CD14-positive monocyte (primary cell): ENCODE measurements around the gene BAIAP3. TPM values are rescaled to one million over a fixed set of nuclear protein-coding genes. Genes with fewer than 3 reads are reported as not detected.

Experiments
- DNase-seq, 3 donors: peaks; one replicate each; pipeline ENCODE4 v3.0.0-alpha.2; 2011 to 2022
- H2AFZ ChIP-seq: 2 replicates; pipeline ENCODE4 v1.6.0; 2012; ENCODE audit warnings: mild to moderate bottlenecking, low read depth, low read length, inconsistent platforms; ENCODE audit not compliant: insufficient read depth, poor library complexity, severe bottlenecking
- H3K27ac ChIP-seq, 2 donors: 1 replicate in 1 of 2; 2 replicates in 1 of 2; pipeline ENCODE4 v1.5.1; 2012 to 2013; ENCODE audit warnings: low read length in 2 of 2, control low read depth in 1 of 2, inconsistent platforms in 1 of 2, low read depth in 1 of 2, mild to moderate bottlenecking in 1 of 2
- H3K27me3 ChIP-seq, 2 donors: one replicate each; pipeline versions ENCODE4 v1.6.0 to v1.6.1; 2011 to 2013; ENCODE audit warnings: low read length in 2 of 2; ENCODE audit not compliant: control insufficient read depth in 2 of 2, insufficient read depth in 2 of 2
- H3K36me3 ChIP-seq, 2 donors: replicated peaks in 1 of 2; 1 replicate in 1 of 2; 2 replicates in 1 of 2; pipeline versions ENCODE4 v1.5.1 to v1.6.1; 2012 to 2013; ENCODE audit warnings: low read length in 2 of 2, control low read depth in 1 of 2, inconsistent platforms in 1 of 2, mild to moderate bottlenecking in 1 of 2; ENCODE audit not compliant: insufficient read depth in 2 of 2, control insufficient read depth in 1 of 2
- H3K4me1 ChIP-seq, 2 donors: 1 replicate in 1 of 2; 2 replicates in 1 of 2; pipeline versions ENCODE4 v1.5.1 to v1.6.1; 2012 to 2013; ENCODE audit warnings: low read length in 2 of 2, control low read depth in 1 of 2, inconsistent platforms in 1 of 2, mild to moderate bottlenecking in 1 of 2, moderate library complexity in 1 of 2; ENCODE audit not compliant: insufficient read depth in 2 of 2, control insufficient read depth in 1 of 2
- H3K4me2 ChIP-seq: replicated peaks from 2 replicates; pipeline ENCODE3; 2012; ENCODE audit warnings: low read length, moderate library complexity, mild to moderate bottlenecking; ENCODE audit not compliant: poor library complexity, severe bottlenecking; ENCODE audit errors: extremely low read depth
- H3K4me3 ChIP-seq, 3 experiments: fragments of 200-600 bp in 1 of 3; sonication (generic) in 1 of 3; replicated peaks in 1 of 3; 1 replicate in 2 of 3; 2 replicates in 1 of 3; pipeline ENCODE4 v1.5.1; 2011 to 2013; ENCODE audit warnings: low read length in 3 of 3, mild to moderate bottlenecking in 3 of 3, control low read depth in 2 of 3, low read depth in 2 of 3, inconsistent platforms in 1 of 3, moderate library complexity in 1 of 3
- H3K79me2 ChIP-seq: 2 replicates; pipeline ENCODE4 v1.6.0; 2012; ENCODE audit warnings: mild to moderate bottlenecking, control low read depth, inconsistent platforms, low read length, moderate library complexity; ENCODE audit not compliant: insufficient read depth
- H3K9ac ChIP-seq: 2 replicates; pipeline ENCODE4 v1.6.0; 2017; ENCODE audit warnings: low read length, mild to moderate bottlenecking; ENCODE audit not compliant: insufficient read depth, poor library complexity, severe bottlenecking
- H3K9me3 ChIP-seq, 2 donors: replicated peaks in 1 of 2; 1 replicate in 1 of 2; 2 replicates in 1 of 2; pipeline versions ENCODE4 v1.5.1 to v1.6.1; 2012 to 2013; ENCODE audit warnings: low read length in 2 of 2, control low read depth in 1 of 2; ENCODE audit not compliant: control insufficient read depth in 1 of 2, insufficient read depth in 1 of 2
- H4K20me1 ChIP-seq: 2 replicates; pipeline ENCODE4 v1.6.0; 2012; ENCODE audit warnings: mild to moderate bottlenecking, low read length, control low read depth, moderate library complexity; ENCODE audit not compliant: insufficient read depth
- H3K27ac Mint-ChIP-seq, 7 donors: one replicate each; pipeline ENCODE4 v1.8.0; 2020; ENCODE audit warnings: mild to moderate bottlenecking in 7 of 7, mixed read lengths in 7 of 7, moderate library complexity in 6 of 7, inconsistent platforms in 2 of 7
- H3K27me3 Mint-ChIP-seq, 3 donors: one replicate each; pipeline ENCODE4 v1.8.0; 2021 to 2022; ENCODE audit warnings: low read depth in 3 of 3, mild to moderate bottlenecking in 3 of 3, mixed read lengths in 3 of 3, moderate library complexity in 3 of 3, inconsistent platforms in 1 of 3
- H3K36me3 Mint-ChIP-seq, 2 donors: one replicate each; pipeline ENCODE4 v1.8.0; 2020; ENCODE audit warnings: mixed read lengths in 2 of 2, inconsistent platforms in 1 of 2, mild to moderate bottlenecking in 1 of 2
- H3K4me1 Mint-ChIP-seq: one replicate; pipeline ENCODE4 v1.8.0; 2020; ENCODE audit warnings: mild to moderate bottlenecking, mixed read lengths
- H3K4me3 Mint-ChIP-seq, 2 donors: one replicate each; pipeline ENCODE4 v1.8.0; 2020; ENCODE audit warnings: mild to moderate bottlenecking in 2 of 2, mixed read lengths in 2 of 2, moderate library complexity in 1 of 2
- H3K9me3 Mint-ChIP-seq, 7 donors: one replicate each; pipeline ENCODE4 v1.8.0; 2020 to 2022; ENCODE audit warnings: mixed read lengths in 7 of 7, mild to moderate bottlenecking in 6 of 7, moderate library complexity in 6 of 7, inconsistent platforms in 2 of 7
- WGBS: methylation state at CpG from one replicate; pipeline ENCODE4 v1.1.5; 2013; ENCODE audit warnings: missing lambda C conversion rate; ENCODE audit not compliant: insufficient coverage; 5-methylcytosine and 5-hydroxymethylcytosine counted together
- intact Hi-C, 2 donors: fragments of 100-400 bp; cut with micrococcal nuclease; formaldehyde crosslinking; loops; one replicate each; pipeline versions ENCODE4 v1.15.0 to v1.15.1; 2023
- polyA plus RNA-seq, 3 donors: library from polyadenylated mRNA; depleted of rRNA in 1 of 3; unstranded in 2 of 3; stranded (reverse) in 1 of 3; fragments of 300-500 nt in 2 of 3; fragments of >200 nt in 1 of 3; fragmentation: Illumina TruSeq in 2 of 3; gene quantifications; 1 replicate in 2 of 3; 2 replicates in 1 of 3; pipeline ENCODE4 v1.2.3, GENCODE V29; 2012 to 2021
- TF ChIP-seq, protein P1 (sequence below): fragments of 200-600 bp; IDR thresholded peaks from one replicate; pipeline ENCODE4 v1.8.0; 2022; ENCODE audit warnings: antibody characterized with exemption, mild to moderate bottlenecking

Gene BAIAP3
- polyA plus RNA-seq, 3 donors, result 1.0 TPM; not detected in 2

DNA sequence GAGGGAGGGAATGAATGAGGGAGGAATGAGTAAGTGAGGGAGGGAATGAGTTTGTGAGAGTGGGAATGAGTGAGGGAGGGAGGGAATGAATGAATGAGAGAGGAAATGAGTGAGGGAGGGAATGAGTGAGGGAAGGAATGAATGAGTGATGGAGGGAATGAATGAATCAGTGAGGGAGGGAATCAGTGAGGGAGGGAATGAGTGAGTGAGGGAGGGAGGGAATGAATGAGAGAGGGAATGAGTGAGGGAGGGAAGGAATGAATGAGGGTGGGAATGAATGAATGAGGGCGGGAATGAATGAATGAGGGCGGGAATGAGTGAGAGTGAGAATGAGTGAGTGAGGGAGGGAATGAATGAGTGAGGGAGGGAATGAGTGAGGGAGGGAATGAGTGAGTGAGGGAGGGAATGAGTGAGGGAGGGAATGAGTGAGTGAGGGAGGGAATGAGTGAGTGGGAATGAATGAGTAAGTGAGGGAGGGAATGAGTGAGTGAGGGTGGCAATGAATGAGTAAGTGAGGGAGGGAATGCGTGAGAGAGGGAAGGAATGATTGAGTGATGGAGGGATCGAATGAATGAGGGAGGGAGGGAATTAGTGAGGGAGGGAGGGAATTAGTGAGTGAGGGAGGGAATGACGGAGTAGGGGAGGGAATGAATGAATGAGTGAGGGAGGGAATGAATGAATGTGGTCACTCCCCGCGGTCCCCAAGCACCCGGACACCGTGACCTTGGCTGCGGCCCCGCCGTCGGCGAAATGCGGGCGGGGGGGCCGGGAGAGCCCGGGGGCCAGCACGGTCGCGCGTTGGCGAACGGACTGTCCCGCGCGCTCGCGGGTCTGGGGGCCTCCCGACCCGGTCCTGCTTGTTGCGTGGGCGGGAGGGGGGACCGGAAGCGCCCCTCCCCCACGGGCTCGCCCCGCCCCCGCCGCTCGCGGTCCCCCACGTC lies 25.1 kb upstream of the BAIAP3 start:
- peaks cover 0 to 2% (median 0%) of the 10 kb centered on the region in 7 donors for H3K9me3 Mint-ChIP-seq
- peak overlapping the region; percentile 73 to 85 for H3K4me3 Mint-ChIP-seq
- DNase-seq, result peak in 1 of 3 donors; percentile 26
- H3K79me2 ChIP-seq, result peaks cover 35% of the 10 kb centered on the region
- H3K4me1 ChIP-seq, result peaks cover 32 to 36% of the 10 kb centered on the region in 2 donors
- no peaks in the 10 kb centered on the region for H3K9me3 ChIP-seq
- peak overlapping the region; percentile 24 to 75 (median 54) for H3K4me3 ChIP-seq
- TF ChIP-seq, protein P1, sequence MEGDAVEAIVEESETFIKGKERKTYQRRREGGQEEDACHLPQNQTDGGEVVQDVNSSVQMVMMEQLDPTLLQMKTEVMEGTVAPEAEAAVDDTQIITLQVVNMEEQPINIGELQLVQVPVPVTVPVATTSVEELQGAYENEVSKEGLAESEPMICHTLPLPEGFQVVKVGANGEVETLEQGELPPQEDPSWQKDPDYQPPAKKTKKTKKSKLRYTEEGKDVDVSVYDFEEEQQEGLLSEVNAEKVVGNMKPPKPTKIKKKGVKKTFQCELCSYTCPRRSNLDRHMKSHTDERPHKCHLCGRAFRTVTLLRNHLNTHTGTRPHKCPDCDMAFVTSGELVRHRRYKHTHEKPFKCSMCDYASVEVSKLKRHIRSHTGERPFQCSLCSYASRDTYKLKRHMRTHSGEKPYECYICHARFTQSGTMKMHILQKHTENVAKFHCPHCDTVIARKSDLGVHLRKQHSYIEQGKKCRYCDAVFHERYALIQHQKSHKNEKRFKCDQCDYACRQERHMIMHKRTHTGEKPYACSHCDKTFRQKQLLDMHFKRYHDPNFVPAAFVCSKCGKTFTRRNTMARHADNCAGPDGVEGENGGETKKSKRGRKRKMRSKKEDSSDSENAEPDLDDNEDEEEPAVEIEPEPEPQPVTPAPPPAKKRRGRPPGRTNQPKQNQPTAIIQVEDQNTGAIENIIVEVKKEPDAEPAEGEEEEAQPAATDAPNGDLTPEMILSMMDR, result no peak
- peaks cover 9 to 11% of the 10 kb centered on the region in 2 donors for H3K36me3 ChIP-seq
- H2AFZ ChIP-seq, result peak overlapping the region; percentile 87
- H3K4me2 ChIP-seq, result peak overlapping the region; percentile 68
- WGBS, result 6% methylated on average over 30 of the region's 43 CpGs
- H3K4me1 Mint-ChIP-seq, result peaks cover 45% of the 10 kb centered on the region
- H3K9ac ChIP-seq, result peak overlapping the region; percentile 100
- H3K27me3 Mint-ChIP-seq, result peaks cover 0 to 2% (median under 1%) of the 10 kb centered on the region in 3 donors
- H3K27ac ChIP-seq, result peak overlapping the region in 1 of 2 donors; percentile 100
- peak overlapping the region; percentile 62 to 100 (median 99) for H3K27ac Mint-ChIP-seq
- no peaks in the 10 kb centered on the region for H3K27me3 ChIP-seq
- H4K20me1 ChIP-seq, result peaks cover 35% of the 10 kb centered on the region
- intact Hi-C loops, result loop anchor here in 1 of 2 donors (10.0 kb wide), 1 partner anchor 106 kb away; the partner anchor contains the start of gene UNKL
- peaks cover 3 to 11% of the 10 kb centered on the region in 2 donors for H3K36me3 Mint-ChIP-seq
